WTC11 (cell line): ENCODE data around the gene CTBP1. TPM values are rescaled to one million over a fixed set of nuclear protein-coding genes. Genes with fewer than 3 reads are reported as not detected.

Experiments
- ATAC-seq: fragments of 200-7000 bp; cut with Tn5 transposase; 2 replicates; pipeline ENCODE4 v1.10.0; 2021; ENCODE audit warnings: mild to moderate bottlenecking, moderate library complexity
- CTCF ChIA-PET: fragments of 300-600 bp; sonication (Branson Sonifier 250); formaldehyde crosslinking; loops from one replicate; lab custom pipeline; 2021; ENCODE audit warnings: antibody characterized with exemption; lab: Charles Lee
- POLR2A ChIA-PET: fragments of 350-600 bp; sonication (Branson Sonifier 250); formaldehyde crosslinking; loops from one replicate; lab custom pipeline; 2021; ENCODE audit warnings: antibody characterized with exemption; lab: Charles Lee
- DNase-seq: peaks from one replicate; pipeline ENCODE4 v3.0.0; 2021; ENCODE audit warnings: low spot score
- H3K27ac Mint-ChIP-seq: 2 replicates; pipeline ENCODE4 v1.8.0; 2021; ENCODE audit warnings: mixed read lengths
- H3K27me3 Mint-ChIP-seq: 2 replicates; pipeline ENCODE4 v1.8.0; 2021; ENCODE audit warnings: low read depth, mild to moderate bottlenecking, moderate library complexity, mixed read lengths
- H3K36me3 Mint-ChIP-seq: 2 replicates; pipeline ENCODE4 v1.8.0; 2021; ENCODE audit warnings: mixed read lengths
- H3K4me1 Mint-ChIP-seq: 2 replicates; pipeline ENCODE4 v1.8.0; 2022; ENCODE audit warnings: mixed read lengths
- H3K4me3 Mint-ChIP-seq: 2 replicates; pipeline ENCODE4 v1.8.0; 2021; ENCODE audit warnings: mild to moderate bottlenecking, moderate library complexity, mixed read lengths
- H3K9me3 Mint-ChIP-seq: 2 replicates; pipeline ENCODE4 v1.8.0; 2021; ENCODE audit warnings: mixed read lengths
- CDX4 ChIP-seq: fragments of 250-450 bp; sonication (Bioruptor Pico); IDR thresholded peaks from 2 replicates; pipeline ENCODE4 v1.9.0; 2021; ENCODE audit warnings: moderate library complexity, mild to moderate bottlenecking, inconsistent platforms, borderline replicate concordance
- E2F4 ChIP-seq: sonication (generic); formaldehyde crosslinking; IDR thresholded peaks from 2 replicates; pipeline ENCODE4 v1.8.1; 2022; ENCODE audit warnings: low read depth, mild to moderate bottlenecking, moderate library complexity, missing genetic modification reagents, borderline replicate concordance
- ELF4 ChIP-seq: sonication (generic); formaldehyde crosslinking; IDR thresholded peaks from 2 replicates; pipeline ENCODE4 v1.8.1; 2022; ENCODE audit warnings: low read depth, mild to moderate bottlenecking, moderate library complexity, missing genetic modification reagents
- ERG ChIP-seq: fragments of 250-450 bp; sonication (Bioruptor Pico); IDR thresholded peaks from 2 replicates; pipeline ENCODE4 v1.8.0; 2021; ENCODE audit warnings: mild to moderate bottlenecking
- ESRRA ChIP-seq: sonication (generic); formaldehyde crosslinking; IDR thresholded peaks from 2 replicates; pipeline ENCODE4 v1.8.1; 2022; ENCODE audit warnings: mild to moderate bottlenecking, missing genetic modification reagents, borderline replicate concordance
- IRF1 ChIP-seq: sonication (generic); formaldehyde crosslinking; IDR thresholded peaks from 2 replicates; pipeline ENCODE4 v1.8.0; 2023; ENCODE audit warnings: missing genetic modification reagents
- NR2C2 ChIP-seq: sonication (generic); formaldehyde crosslinking; IDR thresholded peaks from 2 replicates; pipeline ENCODE4 v1.8.0; 2022; ENCODE audit warnings: mild to moderate bottlenecking, missing genetic modification reagents
- SMAD4 ChIP-seq: sonication (generic); formaldehyde crosslinking; IDR thresholded peaks from 2 replicates; pipeline ENCODE4 v1.8.0; 2022; ENCODE audit warnings: mild to moderate bottlenecking, missing genetic modification reagents
- TEAD1 ChIP-seq: sonication (generic); formaldehyde crosslinking; IDR thresholded peaks from 2 replicates; pipeline ENCODE4 v1.8.0; 2022; ENCODE audit warnings: mild to moderate bottlenecking, missing genetic modification reagents
- TP53 ChIP-seq: sonication (generic); formaldehyde crosslinking; IDR thresholded peaks from 2 replicates; pipeline ENCODE4 v1.8.1; 2023; ENCODE audit warnings: mild to moderate bottlenecking, missing genetic modification reagents
- USF2 ChIP-seq: sonication (generic); formaldehyde crosslinking; IDR thresholded peaks from 2 replicates; pipeline ENCODE4 v1.8.1; 2023; ENCODE audit warnings: mild to moderate bottlenecking, missing genetic modification reagents, moderate library complexity
- ZBTB43 ChIP-seq: sonication (generic); formaldehyde crosslinking; IDR thresholded peaks from 2 replicates; pipeline ENCODE4 v1.8.1; 2023; ENCODE audit warnings: mild to moderate bottlenecking, missing genetic modification reagents
- ZMAT4 ChIP-seq: fragments of 250-450 bp; sonication (Bioruptor Pico); IDR thresholded peaks from 2 replicates; pipeline ENCODE4 v1.9.0; 2021; ENCODE audit warnings: mild to moderate bottlenecking
- ZNF121 ChIP-seq: sonication (generic); formaldehyde crosslinking; IDR thresholded peaks from 2 replicates; pipeline ENCODE4 v1.8.0; 2023; ENCODE audit warnings: missing genetic modification reagents
- ZNF219 ChIP-seq: sonication (generic); formaldehyde crosslinking; IDR thresholded peaks from 2 replicates; pipeline ENCODE4 v1.8.0; 2023; ENCODE audit warnings: missing genetic modification reagents, mild to moderate bottlenecking, borderline replicate concordance
- ZNF232 ChIP-seq: sonication (generic); formaldehyde crosslinking; IDR thresholded peaks from 2 replicates; pipeline ENCODE4 v1.8.0; 2022; ENCODE audit warnings: mild to moderate bottlenecking, missing genetic modification reagents
- ZNF416 ChIP-seq: fragments of 250-450 bp; sonication (Bioruptor Pico); IDR thresholded peaks from 2 replicates; pipeline ENCODE4 v1.9.0; 2021; ENCODE audit warnings: mild to moderate bottlenecking, inconsistent platforms
- total RNA-seq: library from RNA; stranded (reverse); gene quantifications from 3 replicates; pipeline ENCODE4 v1.2.3, GENCODE V29; 2021

CTBP1 gene
- total RNA-seq, 1 experiment from 2014 or later: 143 TPM

- Mint-ChIP-seq H3K4me3 (peak overlapping the region; percentile 97), H3K4me1 (peaks cover 49% of the 10 kb centered on the region), H3K27me3 (no peaks in the 10 kb centered on the region), H3K36me3 (no peaks in the 10 kb centered on the region), H3K27ac (peak overlapping the region; percentile 83), H3K9me3 (0 out of 2 replicates have a peak, but pooled peaks cover under 1% of the 10 kb centered on the region)
- no peak for TF ChIP-seq ZNF121
- no peak for TF ChIP-seq ZNF416 (CRISPR knock-in tag)
- TF ChIP-seq ESRRA (CRISPR knock-in tag): no peak
- no peak for TF ChIP-seq ELF4
- no peak for TF ChIP-seq ZMAT4
- no peak for TF ChIP-seq E2F4 (CRISPR knock-in tag)
- TF ChIP-seq ZNF219 (CRISPR knock-in tag): no peak
- TF ChIP-seq ERG (CRISPR knock-in tag): no peak
- no peak for TF ChIP-seq USF2 (CRISPR knock-in tag)
- ChIA-PET POLR2A (no interaction called here), CTCF (interaction anchor here (1.3 kb wide), 1 partner anchor 15 kb away, joined by 5 read pairs; no protein-coding TSS in a partner anchor)
- no peak for DNase-seq
- ATAC-seq: no peak
Observed at GRCh38 chr4:1291996-1292702, 43.2 kb upstream of the CTBP1 start.

- ChIA-PET POLR2A (no interaction called here), CTCF (interaction anchor here (1.3 kb wide), 1 partner anchor 160 kb away, joined by 3 read pairs; no protein-coding TSS in a partner anchor)
- H3K27me3 Mint-ChIP-seq: peaks cover 8% of the 10 kb centered on the region
- H3K27ac Mint-ChIP-seq: peak overlapping the region; percentile 97
- H3K36me3 Mint-ChIP-seq: peaks cover 4% of the 10 kb centered on the region
- H3K4me1 Mint-ChIP-seq: peaks cover 44% of the 10 kb centered on the region
- no peak for TF ChIP-seq ZNF232
- no peak for TF ChIP-seq TP53 (CRISPR knock-in tag)
- TF ChIP-seq IRF1 (CRISPR knock-in tag): no peak
- no peak for TF ChIP-seq SMAD4 (CRISPR knock-in tag)
- TF ChIP-seq NR2C2: no peak
- no peak for TF ChIP-seq E2F4 (CRISPR knock-in tag)
- TF ChIP-seq CDX4 (CRISPR knock-in tag): no peak
- no peak for TF ChIP-seq ZBTB43 (CRISPR knock-in tag)
- no peak for TF ChIP-seq TEAD1 (CRISPR knock-in tag)
- TF ChIP-seq ZNF219 (CRISPR knock-in tag): no peak
- H3K4me3 Mint-ChIP-seq: peak overlapping the region; percentile 97
- no peak for ATAC-seq
- peaks cover 10% of the 10 kb centered on the region for H3K9me3 Mint-ChIP-seq
- DNase-seq: no peak
Observed at GRCh38 chr4:1291091-1291490, 42.2 kb upstream of the CTBP1 start.
